Fibroblast of pulmonary artery (primary cell): Measurements from ENCODE around the gene FBXW2.

ENCODE experiments used
- DNase-seq: peaks from one replicate; pipeline ENCODE4 v3.0.0-alpha.2; 2010; ENCODE audit warnings: low read depth
- H3K4me3 ChIP-seq: replicated peaks from 2 replicates; pipeline ENCODE4 v1.5.1; 2011; ENCODE audit warnings: low read depth, mild to moderate bottlenecking, control low read depth, low read length, moderate library complexity
- CTCF ChIP-seq: IDR thresholded peaks from 2 replicates; pipeline ENCODE4 v1.5.1; 2011; ENCODE audit warnings: mild to moderate bottlenecking, control low read depth, low read length, inconsistent platforms; ENCODE audit errors: missing control alignments

FBXW2 gene

GRCh38 chr9:120730654-120731514 is 62.3 kb downstream of the FBXW2 start:
- TF ChIP-seq CTCF: no peak
- DNase-seq: peak; percentile 91
- no peak overlapping the region for H3K4me3 ChIP-seq

GRCh38 chr9:120729791-120730241 is 63.4 kb downstream of the FBXW2 start:
- peak; percentile 12 for TF ChIP-seq CTCF
- no peak for DNase-seq

GRCh38 chr9:120726484-120726883 is 66.7 kb downstream of the FBXW2 start:
- no peak for DNase-seq
- no peak overlapping the region for H3K4me3 ChIP-seq
- TF ChIP-seq CTCF: no peak

More at GRCh38 chr9:120729791-120730241, 63.4 kb downstream of the FBXW2 start:
- no peak overlapping the region for H3K4me3 ChIP-seq

- DNase-seq: no peak
- no peak for TF ChIP-seq CTCF
- no peak overlapping the region for H3K4me3 ChIP-seq
Observed at GRCh38 chr9:120725907-120726306, 67.3 kb downstream of the FBXW2 start.

GRCh38 chr9:120724757-120725400 is 68.3 kb downstream of the FBXW2 start:
- H3K4me3 ChIP-seq: no peak overlapping the region
- no peak for DNase-seq
- TF ChIP-seq CTCF: no peak

- H3K4me3 ChIP-seq: no peak overlapping the region
- peak; percentile 94 for DNase-seq
- no peak for TF ChIP-seq CTCF
Observed at GRCh38 chr9:120723565-120723964, 69.7 kb downstream of the FBXW2 start.
